ENCODE results near the gene SEBOX.
A peak's percentile ranks its signal among the peaks of the same experiment; 100 is the strongest.

Gene SEBOX

GRCh38 chr17:28392491-28392890, 27.5 kb upstream of the SEBOX start:
- no peak for DNase-seq

DNA sequence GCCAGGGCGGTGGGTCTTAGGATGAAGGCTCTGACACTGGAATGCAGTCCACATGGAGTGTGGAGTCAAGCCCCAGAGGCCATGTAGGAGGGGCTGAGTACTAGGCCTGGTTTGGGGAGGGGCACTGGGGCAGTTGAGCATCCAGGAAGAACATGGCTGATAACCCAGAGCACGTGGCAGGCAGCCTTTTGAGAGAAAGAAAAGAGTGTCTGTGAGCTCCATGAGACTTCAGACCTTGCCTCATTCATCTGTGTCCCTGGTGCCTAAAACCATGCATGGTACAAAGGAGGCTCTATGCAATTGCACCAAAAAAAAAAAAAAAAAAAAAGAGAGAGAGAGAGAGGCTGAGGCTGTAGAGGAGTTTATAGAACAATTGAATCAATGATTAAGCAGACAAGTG, 26.4 kb upstream of the SEBOX start:
- no peak for DNase-seq

DNA sequence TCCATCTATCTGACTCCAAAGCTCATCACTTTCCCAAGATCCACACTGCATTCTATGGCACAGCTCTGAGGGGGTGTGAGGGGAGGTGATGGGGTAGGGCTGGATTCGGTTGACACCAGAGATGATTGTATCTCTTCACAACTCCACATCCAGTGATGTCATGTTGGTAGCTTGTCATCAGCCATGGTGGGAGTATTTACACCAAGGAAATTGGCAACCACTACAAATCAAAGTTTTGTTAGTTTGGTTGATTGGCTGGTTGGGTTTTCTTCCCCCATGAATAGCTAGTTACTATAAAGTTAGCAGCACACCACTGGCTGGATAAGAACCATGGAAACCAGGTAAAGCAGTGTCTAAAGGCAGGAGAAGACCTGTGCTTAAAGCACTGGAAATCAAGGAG, 26.0 kb upstream of the SEBOX start:
- DNase-seq, result no peak

DNA sequence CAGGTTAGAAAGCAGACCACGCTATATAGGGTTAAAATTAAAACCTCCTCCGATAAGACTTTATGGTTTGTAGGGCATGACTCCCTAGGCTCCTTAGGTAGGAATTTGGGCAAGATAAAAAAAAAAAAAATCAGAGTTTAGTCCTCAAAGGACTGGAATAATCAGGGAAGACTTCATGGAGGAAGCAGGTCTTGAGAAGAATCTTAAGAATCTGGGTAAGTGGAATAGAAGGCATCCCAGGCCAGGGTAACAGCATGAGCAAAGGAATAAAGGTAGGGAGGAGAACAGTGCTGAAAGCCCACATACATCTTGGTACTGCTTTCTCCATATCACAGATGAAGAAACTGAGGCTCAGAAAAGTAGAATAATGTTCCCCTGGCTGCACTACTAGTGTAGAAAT, 25.6 kb upstream of the SEBOX start:
- DNase-seq, result no peak

DNA sequence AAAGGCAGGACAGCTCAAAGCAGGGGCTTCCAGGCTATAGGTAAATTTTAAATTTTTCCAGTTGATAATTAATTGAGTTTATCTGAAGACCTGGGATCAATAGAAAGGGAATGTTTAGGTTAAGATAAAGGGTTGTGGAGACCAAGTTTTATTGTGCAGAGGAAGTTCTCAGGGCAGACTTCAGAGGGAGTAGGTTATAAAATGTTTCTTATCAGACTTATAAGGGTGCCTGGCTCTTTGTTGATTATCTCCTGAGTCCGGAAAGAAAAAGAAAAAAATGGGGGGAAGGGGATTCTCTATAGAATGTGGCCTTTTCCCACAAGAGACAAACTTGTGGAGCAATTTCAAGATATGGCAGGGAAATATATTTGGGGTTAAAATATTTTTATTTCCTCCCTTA, 25.1 kb upstream of the SEBOX start:
- no peak for DNase-seq

DNA sequence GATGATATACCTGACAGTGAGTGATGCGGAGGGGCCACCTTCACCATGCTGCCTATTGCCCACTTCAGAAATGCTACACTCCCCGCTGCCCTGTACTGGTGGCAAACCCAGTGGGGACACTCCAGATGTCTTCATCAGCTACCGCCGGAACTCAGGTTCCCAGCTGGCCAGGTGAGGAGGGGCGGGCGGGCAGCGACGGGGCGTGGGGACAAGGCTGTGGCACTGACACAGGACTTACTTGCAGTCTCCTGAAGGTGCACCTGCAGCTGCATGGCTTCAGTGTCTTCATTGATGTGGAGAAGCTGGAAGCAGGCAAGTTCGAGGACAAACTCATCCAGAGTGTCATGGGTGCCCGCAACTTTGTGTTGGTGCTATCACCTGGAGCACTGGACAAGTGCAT, 23.1 kb upstream of the SEBOX start:
- DNase-seq, result no peak

GRCh38 chr17:28386391-28386790, 21.4 kb upstream of the SEBOX start:
- no peak for DNase-seq

GRCh38 chr17:28385406-28385805, 20.4 kb upstream of the SEBOX start:
- DNase-seq, result no peak

GRCh38 chr17:28385037-28385400, 20.0 kb upstream of the SEBOX start:
- DNase-seq, result no peak

DNA sequence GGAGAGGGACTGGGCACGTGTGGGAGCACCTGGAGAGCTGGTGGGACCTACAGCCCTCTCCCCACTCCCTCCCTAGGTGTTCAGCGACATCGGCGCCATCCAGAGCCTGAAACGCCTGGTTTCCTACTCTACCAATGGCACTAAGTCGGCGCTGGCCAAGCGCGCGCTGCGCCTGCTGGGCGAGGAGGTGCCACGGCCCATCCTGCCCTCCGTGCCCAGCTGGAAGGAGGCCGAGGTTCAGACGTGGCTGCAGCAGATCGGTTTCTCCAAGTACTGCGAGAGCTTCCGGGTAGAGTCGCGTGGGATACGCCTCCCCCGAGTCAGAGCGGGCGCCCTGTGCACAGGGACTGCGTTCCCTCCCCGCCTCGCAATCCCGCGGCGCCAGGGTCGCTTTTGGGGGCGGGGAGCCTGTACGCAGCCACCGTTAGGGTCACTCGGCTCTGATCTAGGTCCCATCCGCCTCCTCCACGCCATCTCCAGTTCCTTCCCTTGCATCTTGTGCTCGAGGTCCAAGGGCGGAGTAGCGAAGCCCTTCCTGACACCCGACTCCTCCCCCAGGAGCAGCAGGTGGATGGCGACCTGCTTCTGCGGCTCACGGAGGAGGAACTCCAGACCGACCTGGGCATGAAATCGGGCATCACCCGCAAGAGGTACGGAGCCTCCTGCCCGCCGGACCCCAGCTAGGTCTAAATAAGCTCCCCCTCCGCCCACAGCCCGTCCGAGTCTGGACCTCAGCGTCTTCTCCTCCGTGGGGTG, 19.5 kb upstream of the SEBOX start:
- peak; percentile 62 for DNase-seq

DNA sequence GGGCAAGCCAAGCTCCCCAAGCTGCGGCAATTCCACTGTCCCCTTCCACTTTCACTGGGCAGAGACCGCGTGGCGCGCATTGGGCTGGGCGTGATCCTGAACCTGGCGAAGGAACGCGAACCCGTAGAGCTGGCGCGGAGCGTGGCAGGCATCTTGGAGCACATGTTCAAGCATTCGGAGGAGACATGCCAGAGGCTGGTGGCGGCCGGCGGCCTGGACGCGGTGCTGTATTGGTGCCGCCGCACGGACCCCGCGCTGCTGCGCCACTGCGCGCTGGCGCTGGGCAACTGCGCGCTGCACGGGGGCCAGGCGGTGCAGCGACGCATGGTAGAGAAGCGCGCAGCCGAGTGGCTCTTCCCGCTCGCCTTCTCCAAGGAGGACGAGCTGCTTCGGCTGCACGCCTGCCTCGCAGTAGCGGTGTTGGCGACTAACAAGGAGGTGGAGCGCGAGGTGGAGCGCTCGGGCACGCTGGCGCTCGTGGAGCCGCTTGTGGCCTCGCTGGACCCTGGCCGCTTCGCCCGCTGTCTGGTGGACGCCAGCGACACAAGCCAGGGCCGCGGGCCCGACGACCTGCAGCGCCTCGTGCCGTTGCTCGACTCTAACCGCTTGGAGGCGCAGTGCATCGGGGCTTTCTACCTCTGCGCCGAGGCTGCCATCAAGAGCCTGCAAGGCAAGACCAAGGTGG, 16.3 kb upstream of the SEBOX start:
- DNase-seq, result no peak

GRCh38 chr17:28379814-28380801, 15.1 kb upstream of the SEBOX start:
- no peak for DNase-seq

GRCh38 chr17:28372945-28373274, 7.9 kb upstream of the SEBOX start:
- DNase-seq, result no peak

GRCh38 chr17:28372203-28372944, 7.4 kb upstream of the SEBOX start:
- DNase-seq, result no peak

- peak; percentile 91 for DNase-seq
These were observed 6.5 kb upstream of the SEBOX start, which contains the start of gene SARM1 for GRCh38 chr17:28371245-28372202. Gene SARM1, plus strand, starts transcription at chr17:28371694. Its CDS starts 339 bp downstream, at chr17:28372033.

DNA sequence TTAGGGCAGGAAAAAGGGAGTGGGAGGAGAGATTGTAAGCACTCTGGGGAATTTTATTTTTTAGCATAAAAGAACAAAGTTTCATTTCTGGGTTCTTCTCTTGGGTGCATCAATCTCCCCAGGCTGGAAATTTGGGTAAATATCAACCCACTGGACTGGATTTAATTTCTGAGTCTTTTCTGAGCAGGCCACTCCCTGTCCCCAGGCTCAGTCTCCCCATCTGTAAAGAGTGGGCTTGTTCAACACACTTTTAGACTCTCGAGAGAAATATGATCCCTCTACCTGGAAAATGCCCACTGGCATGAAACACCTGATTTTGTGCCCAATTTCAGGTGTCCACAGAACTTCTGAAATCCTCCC, 5.7 kb upstream of the SEBOX start:
- DNase-seq, result no peak

DNA sequence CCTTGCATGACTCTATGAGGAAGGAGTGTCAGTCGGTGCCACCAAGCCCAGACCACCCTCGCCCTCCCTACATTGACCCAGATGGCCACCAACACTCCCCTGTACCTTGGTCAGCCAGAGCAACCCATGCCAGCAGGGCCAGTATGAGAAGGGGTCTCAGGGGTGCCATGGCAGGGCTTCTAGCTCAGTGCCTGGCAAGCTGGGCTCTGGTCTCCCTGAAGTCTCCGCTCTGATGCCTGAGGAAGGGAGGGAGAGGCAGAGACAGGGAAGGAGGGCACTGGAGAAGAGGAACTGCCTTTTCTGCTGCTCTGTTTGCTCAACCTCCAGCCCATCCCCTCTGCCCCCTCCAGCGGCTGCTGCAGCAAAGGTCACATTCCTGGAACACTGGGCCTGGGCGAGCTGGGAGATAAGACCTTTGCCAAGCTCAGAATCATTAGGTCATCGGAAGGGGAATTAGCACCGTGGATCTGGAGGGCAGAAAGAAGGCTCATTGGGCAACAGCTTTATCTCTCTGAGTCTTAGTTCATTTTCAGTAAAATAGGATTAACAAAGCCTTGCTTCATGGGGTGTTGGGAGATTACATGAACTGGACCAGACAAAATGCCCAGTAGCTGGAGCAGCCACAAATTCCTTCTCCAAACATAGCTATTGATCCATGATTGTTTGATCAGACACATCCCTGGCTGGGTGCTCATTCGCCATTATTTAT, 5.2 kb upstream of the SEBOX start, which contains the start of gene VTN:
TSS of gene VTN (minus strand) at position 273 of the 709 bp plus-strand sequence. CDS start at position 169, 104 bp downstream.
- DNase-seq, result no peak

- no peak for DNase-seq
These were observed 4.7 kb upstream of the SEBOX start for GRCh38 chr17:28369684-28370034.

GRCh38 chr17:28368915-28369683, 4.1 kb upstream of the SEBOX start:
- no peak for DNase-seq

- DNase-seq, result no peak
These were observed 3.4 kb upstream of the SEBOX start for GRCh38 chr17:28368306-28368831.

All from CD4-positive, alpha-beta T cell treated with Interleukin-21 for 1 hour (primary cell).